ENCODE data around the gene MLH3. TPM values are rescaled to one million over a fixed set of nuclear protein-coding genes. Genes with fewer than 3 reads are reported as not detected.

Gene MLH3
- polyA plus RNA-seq, 1 donor from 2014 or later: 17.3 TPM

- no peak overlapping the region for H2AFZ ChIP-seq (ENCODE audit: low read depth, low read length)
- no peak overlapping the region for H3K4me2 ChIP-seq (ENCODE audit: low read length)
- H3K9ac ChIP-seq (ENCODE audit: low read length): no peak overlapping the region
- no peaks in the 10 kb centered on the region for H3F3A ChIP-seq (ENCODE audit: insufficient read depth, low read length, poor library complexity, severe bottlenecking)
- H3K9me2 ChIP-seq (ENCODE audit: insufficient read depth, low read length): no peaks in the 10 kb centered on the region
- H4K20me1 ChIP-seq (ENCODE audit: insufficient read depth): no peaks in the 10 kb centered on the region
- no peaks in the 10 kb centered on the region for H3K9me3 ChIP-seq (ENCODE audit: low read length)
- no peaks in the 10 kb centered on the region for H3K27me3 ChIP-seq (ENCODE audit: insufficient read depth, low read depth, low read length)
- H3K79me2 ChIP-seq (replicated peaks; ENCODE audit: insufficient read depth, low read length): no peaks in the 10 kb centered on the region
- no peak for TF ChIP-seq MXI1 (conservative IDR thresholded peaks at IDR 0.05; ENCODE audit: poor library complexity, severe bottlenecking)
- no peak for TF ChIP-seq TAF1 (IDR thresholded peaks at IDR 0.05; ENCODE audit: low read depth)
- TF ChIP-seq, protein P1, sequence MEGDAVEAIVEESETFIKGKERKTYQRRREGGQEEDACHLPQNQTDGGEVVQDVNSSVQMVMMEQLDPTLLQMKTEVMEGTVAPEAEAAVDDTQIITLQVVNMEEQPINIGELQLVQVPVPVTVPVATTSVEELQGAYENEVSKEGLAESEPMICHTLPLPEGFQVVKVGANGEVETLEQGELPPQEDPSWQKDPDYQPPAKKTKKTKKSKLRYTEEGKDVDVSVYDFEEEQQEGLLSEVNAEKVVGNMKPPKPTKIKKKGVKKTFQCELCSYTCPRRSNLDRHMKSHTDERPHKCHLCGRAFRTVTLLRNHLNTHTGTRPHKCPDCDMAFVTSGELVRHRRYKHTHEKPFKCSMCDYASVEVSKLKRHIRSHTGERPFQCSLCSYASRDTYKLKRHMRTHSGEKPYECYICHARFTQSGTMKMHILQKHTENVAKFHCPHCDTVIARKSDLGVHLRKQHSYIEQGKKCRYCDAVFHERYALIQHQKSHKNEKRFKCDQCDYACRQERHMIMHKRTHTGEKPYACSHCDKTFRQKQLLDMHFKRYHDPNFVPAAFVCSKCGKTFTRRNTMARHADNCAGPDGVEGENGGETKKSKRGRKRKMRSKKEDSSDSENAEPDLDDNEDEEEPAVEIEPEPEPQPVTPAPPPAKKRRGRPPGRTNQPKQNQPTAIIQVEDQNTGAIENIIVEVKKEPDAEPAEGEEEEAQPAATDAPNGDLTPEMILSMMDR (IDR thresholded peaks at IDR 0.05; ENCODE audit: poor library complexity, severe bottlenecking): no peak
- no peak for TF ChIP-seq EP300 (conservative IDR thresholded peaks at IDR 0.05; ENCODE audit: poor library complexity, severe bottlenecking)
- TF ChIP-seq, protein P2, sequence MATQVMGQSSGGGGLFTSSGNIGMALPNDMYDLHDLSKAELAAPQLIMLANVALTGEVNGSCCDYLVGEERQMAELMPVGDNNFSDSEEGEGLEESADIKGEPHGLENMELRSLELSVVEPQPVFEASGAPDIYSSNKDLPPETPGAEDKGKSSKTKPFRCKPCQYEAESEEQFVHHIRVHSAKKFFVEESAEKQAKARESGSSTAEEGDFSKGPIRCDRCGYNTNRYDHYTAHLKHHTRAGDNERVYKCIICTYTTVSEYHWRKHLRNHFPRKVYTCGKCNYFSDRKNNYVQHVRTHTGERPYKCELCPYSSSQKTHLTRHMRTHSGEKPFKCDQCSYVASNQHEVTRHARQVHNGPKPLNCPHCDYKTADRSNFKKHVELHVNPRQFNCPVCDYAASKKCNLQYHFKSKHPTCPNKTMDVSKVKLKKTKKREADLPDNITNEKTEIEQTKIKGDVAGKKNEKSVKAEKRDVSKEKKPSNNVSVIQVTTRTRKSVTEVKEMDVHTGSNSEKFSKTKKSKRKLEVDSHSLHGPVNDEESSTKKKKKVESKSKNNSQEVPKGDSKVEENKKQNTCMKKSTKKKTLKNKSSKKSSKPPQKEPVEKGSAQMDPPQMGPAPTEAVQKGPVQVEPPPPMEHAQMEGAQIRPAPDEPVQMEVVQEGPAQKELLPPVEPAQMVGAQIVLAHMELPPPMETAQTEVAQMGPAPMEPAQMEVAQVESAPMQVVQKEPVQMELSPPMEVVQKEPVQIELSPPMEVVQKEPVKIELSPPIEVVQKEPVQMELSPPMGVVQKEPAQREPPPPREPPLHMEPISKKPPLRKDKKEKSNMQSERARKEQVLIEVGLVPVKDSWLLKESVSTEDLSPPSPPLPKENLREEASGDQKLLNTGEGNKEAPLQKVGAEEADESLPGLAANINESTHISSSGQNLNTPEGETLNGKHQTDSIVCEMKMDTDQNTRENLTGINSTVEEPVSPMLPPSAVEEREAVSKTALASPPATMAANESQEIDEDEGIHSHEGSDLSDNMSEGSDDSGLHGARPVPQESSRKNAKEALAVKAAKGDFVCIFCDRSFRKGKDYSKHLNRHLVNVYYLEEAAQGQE (IDR thresholded peaks at IDR 0.05; ENCODE audit: borderline replicate concordance): no peak
- TF ChIP-seq POLR2AphosphoS5 (IDR thresholded peaks at IDR 0.05): no peak
- TF ChIP-seq RAD21 (conservative IDR thresholded peaks at IDR 0.05): no peak
- no peak overlapping the region for H3K27ac ChIP-seq (ENCODE audit: low read length)
- no peak overlapping the region for H3K4me3 ChIP-seq (ENCODE audit: low read length)
- no peaks in the 10 kb centered on the region for H3K36me3 ChIP-seq (ENCODE audit: insufficient read depth, low read length)
Measured at GRCh38 chr14:74985806-74986205, 65.5 kb downstream of the MLH3 start.

DNA sequence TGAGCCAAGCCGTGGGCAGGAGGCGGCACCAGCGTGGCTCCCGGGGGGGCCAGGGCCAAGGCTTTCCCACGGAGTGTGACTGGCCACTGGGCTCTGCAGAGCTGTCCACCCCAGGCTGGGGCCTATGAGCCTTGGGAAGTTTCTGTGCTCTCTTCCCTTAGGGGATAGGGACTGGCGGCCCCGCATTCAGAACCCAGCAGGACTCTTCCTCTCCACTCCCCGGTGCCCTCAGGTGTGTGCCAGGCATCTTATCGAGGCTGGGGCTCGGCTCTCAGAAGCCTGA is 66.3 kb downstream of the MLH3 start:
- TF ChIP-seq POLR2AphosphoS5 (IDR thresholded peaks at IDR 0.05) (no peak), EZH2 (IDR thresholded peaks at IDR 0.05; ENCODE audit: borderline replicate concordance, insufficient read depth, low read length, poor library complexity, severe bottlenecking) (no peak), TAF1 (IDR thresholded peaks at IDR 0.05; ENCODE audit: low read depth) (no peak), SMC3 (conservative IDR thresholded peaks at IDR 0.05; ENCODE audit: poor library complexity) (no peak), EP300 (conservative IDR thresholded peaks at IDR 0.05; ENCODE audit: poor library complexity, severe bottlenecking) (no peak), MXI1 (conservative IDR thresholded peaks at IDR 0.05; ENCODE audit: poor library complexity, severe bottlenecking) (no peak), RAD21 (conservative IDR thresholded peaks at IDR 0.05) (no peak)
- TF ChIP-seq, protein P2 (IDR thresholded peaks at IDR 0.05; ENCODE audit: borderline replicate concordance): no peak
- TF ChIP-seq, protein P1 (IDR thresholded peaks at IDR 0.05; ENCODE audit: poor library complexity, severe bottlenecking): no peak

More for the DNA sequence above, 66.3 kb downstream of the MLH3 start:
- Histone ChIP-seq H3F3A (ENCODE audit: insufficient read depth, low read length, poor library complexity, severe bottlenecking) (no peaks in the 10 kb centered on the region), H3K27ac (ENCODE audit: low read length) (no peak overlapping the region), H3K4me3 (ENCODE audit: low read length) (no peak overlapping the region), H3K9me3 (ENCODE audit: low read length) (no peaks in the 10 kb centered on the region), H3K4me2 (ENCODE audit: low read length) (no peak overlapping the region), H3K27me3 (ENCODE audit: insufficient read depth, low read depth, low read length) (no peaks in the 10 kb centered on the region), H3K36me3 (ENCODE audit: insufficient read depth, low read length) (no peaks in the 10 kb centered on the region), H4K20me1 (ENCODE audit: insufficient read depth) (no peaks in the 10 kb centered on the region), H3K9ac (ENCODE audit: low read length) (no peak overlapping the region), H3K9me2 (ENCODE audit: insufficient read depth, low read length) (no peaks in the 10 kb centered on the region), H2AFZ (ENCODE audit: low read depth, low read length) (no peak overlapping the region), H3K79me2 (replicated peaks; ENCODE audit: insufficient read depth, low read length) (no peaks in the 10 kb centered on the region)

Data from neural cell (in vitro differentiated cells).